ENCODE measurements around the gene ZNF766. TPM values are rescaled to one million over a fixed set of nuclear protein-coding genes. Genes with fewer than 3 reads are reported as not detected.
"Not testable (repeated sequence)": the region's sequence is repeated elsewhere in the genome, so short reads cannot be mapped to it uniquely, and the experiment has no call there.

ZNF766 gene
- total RNA-seq, 4 donors from 2014 or later: 8.0 to 17.1 (median 12.3) TPM

DNA sequence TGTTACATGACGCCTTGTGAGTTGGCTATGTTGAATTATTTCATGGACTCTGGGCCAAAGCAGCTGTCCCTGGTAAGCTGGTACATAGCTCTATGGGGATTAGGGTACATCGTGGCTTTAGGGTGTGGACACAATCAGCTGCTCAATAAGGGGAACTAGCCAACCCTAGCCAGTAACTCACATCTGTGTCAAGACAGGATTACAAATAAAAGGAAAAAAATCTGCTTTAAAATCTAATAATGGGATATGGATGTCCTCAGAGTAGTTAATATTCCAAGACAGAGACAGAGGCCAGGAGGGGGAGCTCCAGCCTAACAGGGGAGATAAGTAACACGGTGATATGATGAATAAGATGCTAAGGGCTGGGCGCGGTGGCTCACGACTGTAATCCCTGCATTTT is 21.1 kb upstream of the ZNF766 start:
- no peak for DNase-seq (ENCODE audit: low spot score in 2 of 2)
- no peaks in the 10 kb centered on the region for H3K27me3 ChIP-seq
- no peak for TF ChIP-seq EP300 (IDR thresholded peaks at IDR 0.05)
- TF ChIP-seq, protein P1, sequence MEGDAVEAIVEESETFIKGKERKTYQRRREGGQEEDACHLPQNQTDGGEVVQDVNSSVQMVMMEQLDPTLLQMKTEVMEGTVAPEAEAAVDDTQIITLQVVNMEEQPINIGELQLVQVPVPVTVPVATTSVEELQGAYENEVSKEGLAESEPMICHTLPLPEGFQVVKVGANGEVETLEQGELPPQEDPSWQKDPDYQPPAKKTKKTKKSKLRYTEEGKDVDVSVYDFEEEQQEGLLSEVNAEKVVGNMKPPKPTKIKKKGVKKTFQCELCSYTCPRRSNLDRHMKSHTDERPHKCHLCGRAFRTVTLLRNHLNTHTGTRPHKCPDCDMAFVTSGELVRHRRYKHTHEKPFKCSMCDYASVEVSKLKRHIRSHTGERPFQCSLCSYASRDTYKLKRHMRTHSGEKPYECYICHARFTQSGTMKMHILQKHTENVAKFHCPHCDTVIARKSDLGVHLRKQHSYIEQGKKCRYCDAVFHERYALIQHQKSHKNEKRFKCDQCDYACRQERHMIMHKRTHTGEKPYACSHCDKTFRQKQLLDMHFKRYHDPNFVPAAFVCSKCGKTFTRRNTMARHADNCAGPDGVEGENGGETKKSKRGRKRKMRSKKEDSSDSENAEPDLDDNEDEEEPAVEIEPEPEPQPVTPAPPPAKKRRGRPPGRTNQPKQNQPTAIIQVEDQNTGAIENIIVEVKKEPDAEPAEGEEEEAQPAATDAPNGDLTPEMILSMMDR (IDR thresholded peaks at IDR 0.05): peak in 1 of 2 donors; percentile 39
- H3K36me3 ChIP-seq: no peaks in the 10 kb centered on the region
- H3K4me3 ChIP-seq: no peak overlapping the region
- WGBS: 5% methylated on average over 6 of the region's 6 CpGs
- no peaks in the 10 kb centered on the region for H3K4me1 ChIP-seq
- no peaks in the 10 kb centered on the region for H3K9me3 ChIP-seq
- H3K27ac ChIP-seq: no peak overlapping the region

DNA sequence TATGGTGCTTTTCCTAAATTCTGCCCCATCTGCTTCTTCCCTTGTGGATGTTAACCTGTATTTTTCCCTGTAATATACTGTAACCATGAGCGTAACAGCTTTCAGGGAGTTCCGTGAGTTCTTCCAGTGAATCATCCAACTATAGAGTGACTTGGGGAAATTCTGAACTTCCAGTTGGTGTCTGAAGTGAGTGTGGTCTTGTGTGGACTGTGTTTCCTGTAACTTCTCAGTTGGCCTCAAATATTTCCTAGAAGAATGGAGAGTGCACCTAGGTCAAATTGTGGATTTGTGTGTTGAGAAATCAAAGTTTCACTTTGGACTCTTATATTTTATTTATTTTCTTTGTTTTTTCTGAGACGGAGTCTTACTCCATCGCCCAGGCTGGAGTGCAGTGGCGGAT is 11.0 kb upstream of the ZNF766 start:
- Histone ChIP-seq H3K27ac (no peak overlapping the region), H3K27me3 (no peaks in the 10 kb centered on the region), H3K9me3 (peaks cover 4% of the 10 kb centered on the region), H3K4me3 (no peak overlapping the region), H3K4me1 (no peaks in the 10 kb centered on the region), H3K36me3 (no peaks in the 10 kb centered on the region)
- TF ChIP-seq, protein P1 (IDR thresholded peaks at IDR 0.05): no peak
- 94% methylated on average over 5 of the region's 5 CpGs for WGBS
- DNase-seq (ENCODE audit: low spot score in 2 of 2): no peak

GRCh38 chr19:52265556-52265955 is 3.8 kb upstream of the ZNF766 start:
- H3K27me3 ChIP-seq; H3K4me1 ChIP-seq; H3K36me3 ChIP-seq; H3K4me3 ChIP-seq; H3K27ac ChIP-seq; DNase-seq (ENCODE audit: low spot score in 2 of 2); H3K9me3 ChIP-seq: not testable (repeated sequence)
- WGBS: 86% methylated on average over 6 of the region's 6 CpGs

GRCh38 chr19:52270266-52270885 is 989 bp downstream of the ZNF766 start:
- 10% methylated on average over 11 of the region's 11 CpGs for WGBS
- Histone ChIP-seq H3K27me3 (no peaks in the 10 kb centered on the region), H3K36me3 (peaks cover 22% of the 10 kb centered on the region), H3K27ac (peak overlapping the region; percentile 94), H3K4me3 (peak overlapping the region; percentile 75), H3K9me3 (no peaks in the 10 kb centered on the region), H3K4me1 (peaks cover 26% of the 10 kb centered on the region)
- DNase-seq (ENCODE audit: low spot score in 2 of 2): peak in 1 of 2 donors; percentile 67
- TF ChIP-seq, protein P1 (IDR thresholded peaks at IDR 0.05): no peak
- TF ChIP-seq POLR2A (IDR thresholded peaks at IDR 0.05) (no peak), POLR2AphosphoS5 (IDR thresholded peaks at IDR 0.05) (no peak), EP300 (IDR thresholded peaks at IDR 0.05) (no peak)

DNA sequence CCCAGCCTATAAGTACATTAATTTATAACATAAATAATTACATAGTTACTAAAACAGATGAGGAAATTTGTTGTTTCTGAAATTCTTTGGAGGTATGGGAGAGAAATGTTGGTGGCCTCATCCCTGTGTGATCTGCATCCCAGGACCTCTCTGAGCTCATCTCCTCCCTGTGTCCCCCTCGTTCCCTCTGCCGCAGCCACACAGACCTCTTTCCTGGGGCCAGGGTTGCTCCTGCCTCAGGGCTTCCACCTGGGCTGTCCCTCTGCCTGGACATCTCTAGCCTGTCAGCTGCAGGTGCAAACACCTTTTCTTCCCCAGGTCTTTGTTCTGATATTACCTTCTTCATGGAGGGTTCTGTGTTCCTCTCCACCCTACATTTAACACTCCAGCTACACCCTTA is 3.9 kb downstream of the ZNF766 start:
- Histone ChIP-seq H3K36me3 (peaks cover 27% of the 10 kb centered on the region), H3K9me3 (no peaks in the 10 kb centered on the region), H3K4me1 (peaks cover 30% of the 10 kb centered on the region), H3K27ac (no peak overlapping the region), H3K4me3 (no peak overlapping the region), H3K27me3 (no peaks in the 10 kb centered on the region)
- TF ChIP-seq POLR2AphosphoS5 (IDR thresholded peaks at IDR 0.05): no peak
- TF ChIP-seq POLR2A (IDR thresholded peaks at IDR 0.05): no peak
- DNase-seq (ENCODE audit: low spot score in 2 of 2): no peak
- 94% methylated on average over 2 of the region's 2 CpGs for WGBS

- WGBS: 71% methylated on average over 5 of the region's 5 CpGs
- Histone ChIP-seq H3K4me3 (no peak overlapping the region), H3K27me3 (no peaks in the 10 kb centered on the region), H3K36me3 (peaks cover 27% of the 10 kb centered on the region), H3K4me1 (peaks cover 25% of the 10 kb centered on the region), H3K27ac (no peak overlapping the region), H3K9me3 (no peaks in the 10 kb centered on the region)
- TF ChIP-seq, protein P1 (IDR thresholded peaks at IDR 0.05): no peak
- no peak for TF ChIP-seq POLR2A (IDR thresholded peaks at IDR 0.05)
- TF ChIP-seq EP300 (IDR thresholded peaks at IDR 0.05): no peak
- DNase-seq (ENCODE audit: low spot score in 2 of 2): no peak
These were observed 4.8 kb downstream of the ZNF766 start for GRCh38 chr19:52274191-52274590.

Data from suprapubic skin (tissue), 4 donors.